Mesenchymal stem cell (in vitro differentiated cells and primary cell): ENCODE measurements around the gene WSCD1.

Experiments
- DNase-seq: peaks from one replicate; pipeline ENCODE4 v3.0.0-alpha.2; 2013
- H2AFZ ChIP-seq: one replicate; pipeline ENCODE4 v1.6.1; 2013; ENCODE audit warnings: low read depth, mild to moderate bottlenecking, control low read depth, inconsistent platforms, low read length, moderate library complexity
- H2AK5ac ChIP-seq: 2 replicates; pipeline ENCODE4 v1.6.1; 2013; ENCODE audit warnings: low read length, moderate library complexity, mild to moderate bottlenecking, inconsistent platforms; ENCODE audit not compliant: severe bottlenecking
- H2BK120ac ChIP-seq: one replicate; pipeline ENCODE4 v1.6.1; 2013; ENCODE audit warnings: low read depth, mild to moderate bottlenecking, inconsistent platforms, low read length, moderate library complexity
- H2BK12ac ChIP-seq, 2 experiments: one replicate each; pipeline ENCODE4 v1.6.1; 2013; ENCODE audit warnings: inconsistent platforms in 2 of 2, low read length in 2 of 2, mild to moderate bottlenecking in 2 of 2, moderate library complexity in 2 of 2, control low read depth in 1 of 2
- H2BK15ac ChIP-seq: one replicate; pipeline ENCODE4 v1.6.1; 2013; ENCODE audit warnings: mild to moderate bottlenecking, low read depth, inconsistent platforms; ENCODE audit not compliant: poor library complexity, severe bottlenecking
- H2BK5ac ChIP-seq: 2 replicates; pipeline ENCODE4 v1.6.1; 2013; ENCODE audit warnings: low read depth, mild to moderate bottlenecking, low read length, control low read depth, inconsistent platforms; ENCODE audit not compliant: poor library complexity, severe bottlenecking
- H3K14ac ChIP-seq, 2 experiments: one replicate each; pipeline ENCODE4 v1.6.1; 2013; ENCODE audit warnings: inconsistent platforms in 2 of 2, low read length in 2 of 2, control low read depth in 1 of 2, mild to moderate bottlenecking in 1 of 2, moderate library complexity in 1 of 2
- H3K18ac ChIP-seq, 2 experiments: one replicate each; pipeline ENCODE4 v1.6.1; 2013; ENCODE audit warnings: inconsistent platforms in 2 of 2, low read length in 2 of 2, control low read depth in 1 of 2, low read depth in 1 of 2, mild to moderate bottlenecking in 1 of 2
- H3K23ac ChIP-seq, 2 experiments: one replicate each; pipeline ENCODE4 v1.6.1; 2013; ENCODE audit warnings: inconsistent platforms in 2 of 2, low read length in 2 of 2, mild to moderate bottlenecking in 2 of 2, moderate library complexity in 2 of 2, control low read depth in 1 of 2
- H3K27ac ChIP-seq: 2 replicates; pipeline ENCODE4 v1.5.1; 2013; ENCODE audit warnings: mild to moderate bottlenecking, moderate library complexity, low read length, control low read depth, inconsistent platforms; ENCODE audit not compliant: poor library complexity, severe bottlenecking
- H3K27me3 ChIP-seq, 2 experiments: 2 replicates each; pipeline versions ENCODE4 v1.6.1 to v1.7.0; 2013; ENCODE audit warnings: low read length in 2 of 2, mild to moderate bottlenecking in 2 of 2, moderate library complexity in 2 of 2, control low read depth in 1 of 2, inconsistent platforms in 1 of 2; ENCODE audit not compliant: control insufficient read depth in 1 of 2, insufficient read depth in 1 of 2
- H3K36me3 ChIP-seq, 2 experiments: 2 replicates each; pipeline versions ENCODE4 v1.6.1 to v1.7.0; 2013; ENCODE audit warnings: low read length in 2 of 2, control low read depth in 1 of 2, inconsistent platforms in 1 of 2, low read depth in 1 of 2, mild to moderate bottlenecking in 1 of 2; ENCODE audit not compliant: insufficient read depth in 2 of 2, control insufficient read depth in 1 of 2
- H3K4ac ChIP-seq, 2 experiments: one replicate each; pipeline ENCODE4 v1.6.1; 2013; ENCODE audit warnings: inconsistent platforms in 2 of 2, low read length in 2 of 2, mild to moderate bottlenecking in 2 of 2, moderate library complexity in 2 of 2, control low read depth in 1 of 2, low read depth in 1 of 2
- H3K4me1 ChIP-seq: 2 replicates; pipeline ENCODE4 v1.6.1; 2013; ENCODE audit warnings: low read depth, low read length, control low read depth; ENCODE audit not compliant: control insufficient read depth, insufficient read depth
- H3K4me2 ChIP-seq: 2 replicates; pipeline ENCODE4 v1.6.1; 2013; ENCODE audit warnings: low read length, mild to moderate bottlenecking, inconsistent platforms; ENCODE audit not compliant: poor library complexity, severe bottlenecking
- H3K4me3 ChIP-seq, 2 experiments: 2 replicates each; pipeline versions ENCODE4 v1.5.1 to v1.7.0; 2013; ENCODE audit warnings: low read length in 2 of 2, mild to moderate bottlenecking in 2 of 2, control low read depth in 1 of 2, low read depth in 1 of 2; ENCODE audit not compliant: insufficient read depth in 1 of 2
- H3K79me1 ChIP-seq: replicated peaks from 2 replicates; pipeline ENCODE4 v1.6.1; 2013; ENCODE audit warnings: mild to moderate bottlenecking, control low read depth, low read length, inconsistent platforms; ENCODE audit not compliant: poor library complexity, severe bottlenecking
- H3K9ac ChIP-seq: 2 replicates; pipeline ENCODE4 v1.7.0; 2013; ENCODE audit warnings: mild to moderate bottlenecking, low read length, moderate library complexity
- H3K9me3 ChIP-seq: 2 replicates; pipeline ENCODE4 v1.7.0; 2013; ENCODE audit warnings: mild to moderate bottlenecking, low read length; ENCODE audit not compliant: control insufficient read depth
- H4K8ac ChIP-seq: one replicate; pipeline ENCODE4 v1.6.1; 2013; ENCODE audit warnings: inconsistent platforms, mild to moderate bottlenecking, low read length, moderate library complexity
- H4K91ac ChIP-seq: one replicate; pipeline ENCODE4 v1.6.1; 2013; ENCODE audit warnings: mild to moderate bottlenecking, low read length, inconsistent platforms
- WGBS: methylation state at CpG from one replicate; pipeline ENCODE4 v1.1.7; 2013; ENCODE audit warnings: mixed read lengths; 5-methylcytosine and 5-hydroxymethylcytosine counted together

Gene WSCD1

DNA sequence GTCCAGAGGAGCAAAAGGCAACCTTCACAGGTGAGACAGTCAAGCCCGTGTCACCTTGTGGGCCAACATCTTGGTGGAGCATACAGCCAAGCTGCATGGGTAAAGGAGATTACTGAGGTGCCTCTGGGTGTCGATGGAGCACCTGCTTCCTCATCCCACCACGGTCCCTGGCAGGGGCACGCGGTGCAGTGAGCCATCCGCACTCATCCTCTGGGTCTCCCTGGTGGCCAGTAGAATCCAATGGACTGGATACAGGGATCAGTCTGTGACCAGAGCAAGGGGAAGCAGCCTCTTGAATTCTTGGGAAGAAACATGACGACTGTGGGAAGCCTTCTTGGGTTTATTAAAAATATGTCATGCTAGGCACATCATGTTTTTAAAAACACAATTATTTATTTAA lies 4.8 kb upstream of the WSCD1 start:
- no peak overlapping the region for H3K4ac ChIP-seq
- H2BK15ac ChIP-seq: no peak overlapping the region
- H3K27me3 ChIP-seq: peaks cover 54 to 67% of the 10 kb centered on the region in 2 experiments
- no peak overlapping the region for H3K14ac ChIP-seq
- H3K9me3 ChIP-seq: no peaks in the 10 kb centered on the region
- H3K18ac ChIP-seq: no peak overlapping the region
- no peak overlapping the region for H2BK5ac ChIP-seq
- peaks cover 9% of the 10 kb centered on the region for H3K4me1 ChIP-seq
- no peak overlapping the region for H2BK12ac ChIP-seq
- no peak overlapping the region for H2AFZ ChIP-seq
- H2BK120ac ChIP-seq: no peak overlapping the region
- no peak for DNase-seq
- no peaks in the 10 kb centered on the region for H3K79me1 ChIP-seq
- no peak overlapping the region for H4K91ac ChIP-seq
- H3K23ac ChIP-seq: no peak overlapping the region
- no peak overlapping the region for H4K8ac ChIP-seq
- H3K27ac ChIP-seq: no peak overlapping the region
- 86% methylated on average over 6 of the region's 7 CpGs for WGBS
- no peak overlapping the region for H3K4me2 ChIP-seq
- H3K9ac ChIP-seq: no peak overlapping the region
- H2AK5ac ChIP-seq: no peak overlapping the region
- no peak overlapping the region for H3K4me3 ChIP-seq
- no peaks in the 10 kb centered on the region for H3K36me3 ChIP-seq

- H3K4me2 ChIP-seq: no peak overlapping the region
- H2AFZ ChIP-seq: no peak overlapping the region
- no peak overlapping the region for H3K4me3 ChIP-seq
- H3K36me3 ChIP-seq: no peaks in the 10 kb centered on the region
- H3K79me1 ChIP-seq: no peaks in the 10 kb centered on the region
- no peak overlapping the region for H4K8ac ChIP-seq
- H3K9me3 ChIP-seq: no peaks in the 10 kb centered on the region
- H3K18ac ChIP-seq: no peak overlapping the region
- no peak overlapping the region for H3K23ac ChIP-seq
- no peak overlapping the region for H4K91ac ChIP-seq
- H3K9ac ChIP-seq: no peak overlapping the region
- H3K14ac ChIP-seq: peak overlapping the region in 1 of 2 experiments; percentile 5
- no peak overlapping the region for H2BK5ac ChIP-seq
- H2AK5ac ChIP-seq: no peak overlapping the region
- no peak overlapping the region for H3K27ac ChIP-seq
- peaks cover 58 to 72% of the 10 kb centered on the region in 2 experiments for H3K27me3 ChIP-seq
- H2BK12ac ChIP-seq: no peak overlapping the region
- no peak overlapping the region for H2BK15ac ChIP-seq
- DNase-seq: peak; percentile 53
- H3K4me1 ChIP-seq: peaks cover 12% of the 10 kb centered on the region
- 63% methylated on average over 10 of the region's 10 CpGs for WGBS
- no peak overlapping the region for H3K4ac ChIP-seq
- no peak overlapping the region for H2BK120ac ChIP-seq
These were observed 3.8 kb upstream of the WSCD1 start for GRCh38 chr17:6066183-6066948.

GRCh38 chr17:6067060-6067459 lies 3.1 kb upstream of the WSCD1 start:
- H3K4me3 ChIP-seq: no peak overlapping the region
- H3K4me2 ChIP-seq: no peak overlapping the region
- no peaks in the 10 kb centered on the region for H3K79me1 ChIP-seq
- H4K91ac ChIP-seq: no peak overlapping the region
- H3K27ac ChIP-seq: no peak overlapping the region
- no peak overlapping the region for H2BK5ac ChIP-seq
- H3K27me3 ChIP-seq: peaks cover 59 to 79% of the 10 kb centered on the region in 2 experiments
- WGBS: 79% methylated on average over 4 of the region's 5 CpGs
- H2AK5ac ChIP-seq: no peak overlapping the region
- H2BK15ac ChIP-seq: no peak overlapping the region
- no peak for DNase-seq
- H3K4me1 ChIP-seq: peaks cover 10% of the 10 kb centered on the region
- no peak overlapping the region for H4K8ac ChIP-seq
- no peak overlapping the region for H3K9ac ChIP-seq
- no peaks in the 10 kb centered on the region for H3K9me3 ChIP-seq
- no peak overlapping the region for H3K14ac ChIP-seq
- no peak overlapping the region for H3K23ac ChIP-seq
- no peak overlapping the region for H3K18ac ChIP-seq
- H2BK12ac ChIP-seq: no peak overlapping the region
- H3K4ac ChIP-seq: no peak overlapping the region
- no peak overlapping the region for H2BK120ac ChIP-seq
- H2AFZ ChIP-seq: no peak overlapping the region
- H3K36me3 ChIP-seq: no peaks in the 10 kb centered on the region

DNA sequence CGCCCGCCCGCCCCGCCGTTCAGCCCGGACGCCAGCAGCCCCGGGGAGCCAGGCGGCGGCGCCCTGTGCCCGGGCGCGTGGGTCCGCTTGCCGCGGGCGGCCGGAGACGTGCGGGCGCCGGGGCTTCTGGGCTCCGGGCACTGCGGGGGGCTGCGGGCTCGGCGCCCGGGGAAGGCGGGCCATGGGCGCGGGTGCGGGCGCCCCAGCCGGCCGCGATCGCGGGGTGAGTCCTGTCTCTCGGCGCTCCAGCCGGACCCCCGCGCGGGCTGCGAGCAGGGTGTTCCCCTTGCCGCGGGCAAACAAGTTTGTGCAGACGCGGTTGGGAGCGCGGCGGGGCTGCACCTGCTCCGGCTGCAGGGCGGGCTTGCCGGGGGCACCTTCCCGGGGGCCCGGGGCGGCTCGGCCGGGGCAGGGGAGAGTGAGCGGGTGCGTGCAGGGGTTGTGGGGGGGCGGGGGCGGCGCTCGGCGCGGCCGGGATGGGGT lies 292 bp downstream of the WSCD1 start:
- H2BK5ac ChIP-seq: no peak overlapping the region
- no peak overlapping the region for H2BK120ac ChIP-seq
- no peak overlapping the region for H4K8ac ChIP-seq
- no peak overlapping the region for H2BK15ac ChIP-seq
- no peak overlapping the region for H3K14ac ChIP-seq
- no peak overlapping the region for H3K9ac ChIP-seq
- H3K9me3 ChIP-seq: no peaks in the 10 kb centered on the region
- no peak overlapping the region for H2BK12ac ChIP-seq
- H3K79me1 ChIP-seq: no peaks in the 10 kb centered on the region
- H3K23ac ChIP-seq: no peak overlapping the region
- no peak overlapping the region for H2AK5ac ChIP-seq
- H3K4me3 ChIP-seq: peak overlapping the region in 1 of 2 experiments; percentile 67
- H3K27ac ChIP-seq: no peak overlapping the region
- DNase-seq: no peak
- H3K36me3 ChIP-seq: no peaks in the 10 kb centered on the region
- peaks cover 45 to 66% of the 10 kb centered on the region in 2 experiments for H3K27me3 ChIP-seq
- H2AFZ ChIP-seq: no peak overlapping the region
- no peak overlapping the region for H3K4ac ChIP-seq
- peak overlapping the region; percentile 92 for H3K4me2 ChIP-seq
- no peak overlapping the region for H3K18ac ChIP-seq
- H3K4me1 ChIP-seq: peaks cover 10% of the 10 kb centered on the region
- H4K91ac ChIP-seq: no peak overlapping the region
- WGBS: 0% methylated on average over 35 of the region's 70 CpGs
